ENCODE data around the gene HPS6. TPM values are rescaled to one million over a fixed set of nuclear protein-coding genes. Genes with fewer than 3 reads are reported as not detected.

The HPS6 gene
- polyA plus RNA-seq, 4 donors: 13.0 to 19.5 (median 13.5) TPM

- DNase-seq: no peak
- 94 to 96% (median 96%) methylated on average over 3 of the region's 3 CpGs for WGBS, 3 donors
- Histone ChIP-seq H3K27ac (ENCODE audit: low read depth in 1 of 3, low read length in 2 of 3) (no peak overlapping the region), H3K4me1 (ENCODE audit: control insufficient read depth in 3 of 3, insufficient read depth in 2 of 3, low read depth in 1 of 3, low read length in 2 of 3) (no peaks in the 10 kb centered on the region), H3K36me3 (ENCODE audit: control insufficient read depth in 3 of 3, insufficient read depth in 2 of 3, low read depth in 1 of 3, low read length in 3 of 3) (no peaks in the 10 kb centered on the region), H3K27me3 (ENCODE audit: control insufficient read depth in 3 of 3, insufficient read depth in 3 of 3, low read length in 3 of 3) (no peaks in the 10 kb centered on the region), H3K9me3 (ENCODE audit: control insufficient read depth in 2 of 2, insufficient read depth in 1 of 2, low read depth in 1 of 2, low read length in 1 of 2) (no peaks in the 10 kb centered on the region), H3K4me3 (ENCODE audit: low read depth in 1 of 3, low read length in 3 of 3) (no peak overlapping the region)
- no peak for FAIRE-seq
Observed at GRCh38 chr10:102083541-102083940, 18.4 kb downstream of the HPS6 start.

DNA sequence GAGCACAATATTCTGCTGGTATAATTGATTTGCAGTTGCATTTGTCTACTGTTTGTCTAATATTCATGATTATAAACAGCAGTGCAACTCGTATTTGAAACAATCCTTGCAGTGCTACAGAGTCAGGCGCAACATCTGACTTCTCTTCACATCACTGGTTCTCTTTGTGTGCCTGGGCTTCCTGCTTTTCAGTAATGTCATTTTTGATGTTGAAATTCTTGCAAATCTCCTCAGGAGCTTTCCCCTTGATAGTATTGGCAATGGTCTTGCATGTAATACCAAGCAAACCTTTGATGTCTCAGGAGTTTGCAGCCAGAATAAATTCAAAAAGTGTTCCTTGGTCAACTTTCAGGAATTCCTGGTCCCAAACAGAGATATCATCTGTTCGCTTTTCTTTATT, 20.2 kb downstream of the HPS6 start:
- H3K27ac ChIP-seq (ENCODE audit: low read depth in 1 of 3, low read length in 2 of 3): no peak overlapping the region
- no peak for FAIRE-seq
- WGBS, 3 donors: 88 to 92% (median 89%) methylated on average over 3 of the region's 3 CpGs

GRCh38 chr10:102086196-102086595, 21.0 kb downstream of the HPS6 start:
- no peaks in the 10 kb centered on the region for H3K9me3 ChIP-seq (ENCODE audit: control insufficient read depth in 2 of 2, insufficient read depth in 1 of 2, low read depth in 1 of 2, low read length in 1 of 2)
- H3K4me3 ChIP-seq (ENCODE audit: low read depth in 1 of 3, low read length in 3 of 3): no peak overlapping the region
- H3K27ac ChIP-seq (ENCODE audit: low read depth in 1 of 3, low read length in 2 of 3): no peak overlapping the region
- 92 to 96% (median 94%) methylated on average over 8 of the region's 8 CpGs for whole genome bisulfite sequencing, 3 donors
- H3K36me3 ChIP-seq (ENCODE audit: control insufficient read depth in 3 of 3, insufficient read depth in 2 of 3, low read depth in 1 of 3, low read length in 3 of 3): no peaks in the 10 kb centered on the region
- FAIRE-seq (no peak), DNase-seq (no peak)
- no peaks in the 10 kb centered on the region for H3K27me3 ChIP-seq (ENCODE audit: control insufficient read depth in 3 of 3, insufficient read depth in 3 of 3, low read length in 3 of 3)
- no peaks in the 10 kb centered on the region for H3K4me1 ChIP-seq (ENCODE audit: control insufficient read depth in 3 of 3, insufficient read depth in 2 of 3, low read depth in 1 of 3, low read length in 2 of 3)

More for the DNA sequence above, 20.2 kb downstream of the HPS6 start:
- Histone ChIP-seq H3K4me1 (ENCODE audit: control insufficient read depth in 3 of 3, insufficient read depth in 2 of 3, low read depth in 1 of 3, low read length in 2 of 3) (no peaks in the 10 kb centered on the region), H3K9me3 (ENCODE audit: control insufficient read depth in 2 of 2, insufficient read depth in 1 of 2, low read depth in 1 of 2, low read length in 1 of 2) (no peaks in the 10 kb centered on the region), H3K36me3 (ENCODE audit: control insufficient read depth in 3 of 3, insufficient read depth in 2 of 3, low read depth in 1 of 3, low read length in 3 of 3) (no peaks in the 10 kb centered on the region), H3K27me3 (ENCODE audit: control insufficient read depth in 3 of 3, insufficient read depth in 3 of 3, low read length in 3 of 3) (no peaks in the 10 kb centered on the region), H3K4me3 (ENCODE audit: low read depth in 1 of 3, low read length in 3 of 3) (no peak overlapping the region)
- no peak for DNase-seq

GRCh38 chr10:102090772-102091171, 25.6 kb downstream of the HPS6 start:
- H3K36me3 ChIP-seq (ENCODE audit: control insufficient read depth in 3 of 3, insufficient read depth in 2 of 3, low read depth in 1 of 3, low read length in 3 of 3): no peaks in the 10 kb centered on the region
- no peak for DNase-seq
- 56 to 67% (median 59%) methylated on average over 2 of the region's 2 CpGs for WGBS, 3 donors
- FAIRE-seq: no peak
- H3K4me1 ChIP-seq (ENCODE audit: control insufficient read depth in 3 of 3, insufficient read depth in 2 of 3, low read depth in 1 of 3, low read length in 2 of 3): no peaks in the 10 kb centered on the region
- no peaks in the 10 kb centered on the region for H3K9me3 ChIP-seq (ENCODE audit: control insufficient read depth in 2 of 2, insufficient read depth in 1 of 2, low read depth in 1 of 2, low read length in 1 of 2)
- H3K27ac ChIP-seq (ENCODE audit: low read depth in 1 of 3, low read length in 2 of 3): no peak overlapping the region
- no peaks in the 10 kb centered on the region for H3K27me3 ChIP-seq (ENCODE audit: control insufficient read depth in 3 of 3, insufficient read depth in 3 of 3, low read length in 3 of 3)
- no peak overlapping the region for H3K4me3 ChIP-seq (ENCODE audit: low read depth in 1 of 3, low read length in 3 of 3)

DNA sequence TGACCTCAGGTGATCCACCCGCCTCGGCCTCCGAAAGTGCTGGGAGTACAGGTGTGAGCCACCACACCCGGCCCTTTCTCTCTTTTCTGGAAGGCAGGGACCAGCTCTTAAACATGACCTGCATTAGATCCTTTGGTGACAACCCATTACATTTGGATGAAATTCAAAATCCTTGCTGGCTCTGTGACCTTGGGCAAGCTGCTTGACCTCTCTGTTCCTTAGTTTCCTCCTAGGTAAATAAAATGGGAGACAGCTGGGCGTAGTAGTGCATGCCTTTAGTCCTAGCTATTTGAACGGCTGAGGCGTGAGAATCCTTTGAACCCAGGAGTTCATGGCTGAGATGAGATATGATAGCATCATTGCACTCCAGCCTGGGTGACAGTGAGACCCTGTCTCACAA, 31.3 kb downstream of the HPS6 start:
- FAIRE-seq (no peak), DNase-seq (no peak)
- no peaks in the 10 kb centered on the region for H3K4me1 ChIP-seq (ENCODE audit: control insufficient read depth in 3 of 3, insufficient read depth in 2 of 3, low read depth in 1 of 3, low read length in 2 of 3)
- no peak overlapping the region for H3K4me3 ChIP-seq (ENCODE audit: low read depth in 1 of 3, low read length in 3 of 3)
- no peak overlapping the region for H3K27ac ChIP-seq (ENCODE audit: low read depth in 1 of 3, low read length in 2 of 3)
- H3K27me3 ChIP-seq (ENCODE audit: control insufficient read depth in 3 of 3, insufficient read depth in 3 of 3, low read length in 3 of 3): no peaks in the 10 kb centered on the region
- WGBS, 3 donors: 91 to 96% (median 91%) methylated on average over 7 of the region's 7 CpGs
- peaks cover 0 to 2% (median 0%) of the 10 kb centered on the region in 3 donors for H3K36me3 ChIP-seq (ENCODE audit: control insufficient read depth in 3 of 3, insufficient read depth in 2 of 3, low read depth in 1 of 3, low read length in 3 of 3)
- H3K9me3 ChIP-seq (ENCODE audit: control insufficient read depth in 2 of 2, insufficient read depth in 1 of 2, low read depth in 1 of 2, low read length in 1 of 2): no peaks in the 10 kb centered on the region

- no peak overlapping the region for H3K4me3 ChIP-seq (ENCODE audit: low read depth in 1 of 3, low read length in 3 of 3)
- WGBS, 3 donors: 69 to 84% (median 84%) methylated on average over 5 of the region's 5 CpGs
- H3K4me1 ChIP-seq (ENCODE audit: control insufficient read depth in 3 of 3, insufficient read depth in 2 of 3, low read depth in 1 of 3, low read length in 2 of 3): no peaks in the 10 kb centered on the region
- H3K36me3 ChIP-seq (ENCODE audit: control insufficient read depth in 3 of 3, insufficient read depth in 2 of 3, low read depth in 1 of 3, low read length in 3 of 3): peaks cover 0 to 10% (median 0%) of the 10 kb centered on the region in 3 donors
- no peaks in the 10 kb centered on the region for H3K9me3 ChIP-seq (ENCODE audit: control insufficient read depth in 2 of 2, insufficient read depth in 1 of 2, low read depth in 1 of 2, low read length in 1 of 2)
- FAIRE-seq: no peak
- DNase-seq: peak in 1 of 2 donors; percentile 26
- H3K27me3 ChIP-seq (ENCODE audit: control insufficient read depth in 3 of 3, insufficient read depth in 3 of 3, low read length in 3 of 3): no peaks in the 10 kb centered on the region
- no peak overlapping the region for H3K27ac ChIP-seq (ENCODE audit: low read depth in 1 of 3, low read length in 2 of 3)
Observed at GRCh38 chr10:102101152-102101551, 36.0 kb downstream of the HPS6 start.

GRCh38 chr10:102102421-102102820, 37.3 kb downstream of the HPS6 start:
- Histone ChIP-seq H3K4me1 (ENCODE audit: control insufficient read depth in 3 of 3, insufficient read depth in 2 of 3, low read depth in 1 of 3, low read length in 2 of 3) (no peaks in the 10 kb centered on the region), H3K9me3 (ENCODE audit: control insufficient read depth in 2 of 2, insufficient read depth in 1 of 2, low read depth in 1 of 2, low read length in 1 of 2) (no peaks in the 10 kb centered on the region), H3K27ac (ENCODE audit: low read depth in 1 of 3, low read length in 2 of 3) (no peak overlapping the region), H3K36me3 (ENCODE audit: control insufficient read depth in 3 of 3, insufficient read depth in 2 of 3, low read depth in 1 of 3, low read length in 3 of 3) (peaks cover 0 to 21% (median 0%) of the 10 kb centered on the region in 3 donors), H3K4me3 (ENCODE audit: low read depth in 1 of 3, low read length in 3 of 3) (no peak overlapping the region), H3K27me3 (ENCODE audit: control insufficient read depth in 3 of 3, insufficient read depth in 3 of 3, low read length in 3 of 3) (no peaks in the 10 kb centered on the region)
- FAIRE-seq (no peak), DNase-seq (no peak)
- WGBS, 3 donors: 52 to 74% (median 63%) methylated on average over 1 of the region's 1 CpG

DNA sequence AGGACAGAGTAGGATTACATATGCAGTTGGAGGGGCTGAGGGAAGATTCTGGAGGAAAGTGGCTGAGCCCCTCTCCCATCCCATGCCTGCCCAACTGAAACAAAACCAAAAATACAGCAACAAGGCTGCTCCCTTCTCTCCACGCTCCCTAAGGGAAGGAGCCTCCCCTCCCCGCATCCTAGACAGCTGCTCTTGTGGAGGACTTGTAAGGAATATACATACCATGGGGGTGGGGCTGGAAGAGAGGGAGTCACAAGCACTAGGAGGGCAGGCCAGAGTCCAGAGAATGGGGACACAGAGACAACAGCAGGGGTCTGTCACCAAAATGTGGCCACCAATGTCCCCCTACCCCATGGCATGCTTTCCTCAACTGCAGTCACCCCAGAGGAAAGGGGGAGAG, 41.8 kb downstream of the HPS6 start:
- 76 to 95% (median 84%) methylated on average over 2 of the region's 2 CpGs for WGBS, 3 donors

More for the DNA sequence above, 41.8 kb downstream of the HPS6 start:
- Histone ChIP-seq H3K9me3 (ENCODE audit: control insufficient read depth in 2 of 2, insufficient read depth in 1 of 2, low read depth in 1 of 2, low read length in 1 of 2) (no peaks in the 10 kb centered on the region), H3K4me3 (ENCODE audit: low read depth in 1 of 3, low read length in 3 of 3) (no peak overlapping the region), H3K4me1 (ENCODE audit: control insufficient read depth in 3 of 3, insufficient read depth in 2 of 3, low read depth in 1 of 3, low read length in 2 of 3) (no peaks in the 10 kb centered on the region), H3K27me3 (ENCODE audit: control insufficient read depth in 3 of 3, insufficient read depth in 3 of 3, low read length in 3 of 3) (no peaks in the 10 kb centered on the region), H3K36me3 (ENCODE audit: control insufficient read depth in 3 of 3, insufficient read depth in 2 of 3, low read depth in 1 of 3, low read length in 3 of 3) (peaks cover 22 to 59% (median 22%) of the 10 kb centered on the region in 3 donors), H3K27ac (ENCODE audit: low read depth in 1 of 3, low read length in 2 of 3) (no peak overlapping the region)
- FAIRE-seq (no peak), DNase-seq (no peak)
